ENCODE data around the gene RAET1G. TPM values are rescaled to one million over a fixed set of nuclear protein-coding genes. Genes with fewer than 3 reads are reported as not detected.
"Not testable (repeated sequence)": the region's sequence is repeated elsewhere in the genome, so short reads cannot be mapped to it uniquely, and the experiment has no call there.

The RAET1G gene
- polyA plus RNA-seq, 2 of the 4 experiments (the other 2 are of a cell fraction) = 10.1 to 24.4 TPM

DNA sequence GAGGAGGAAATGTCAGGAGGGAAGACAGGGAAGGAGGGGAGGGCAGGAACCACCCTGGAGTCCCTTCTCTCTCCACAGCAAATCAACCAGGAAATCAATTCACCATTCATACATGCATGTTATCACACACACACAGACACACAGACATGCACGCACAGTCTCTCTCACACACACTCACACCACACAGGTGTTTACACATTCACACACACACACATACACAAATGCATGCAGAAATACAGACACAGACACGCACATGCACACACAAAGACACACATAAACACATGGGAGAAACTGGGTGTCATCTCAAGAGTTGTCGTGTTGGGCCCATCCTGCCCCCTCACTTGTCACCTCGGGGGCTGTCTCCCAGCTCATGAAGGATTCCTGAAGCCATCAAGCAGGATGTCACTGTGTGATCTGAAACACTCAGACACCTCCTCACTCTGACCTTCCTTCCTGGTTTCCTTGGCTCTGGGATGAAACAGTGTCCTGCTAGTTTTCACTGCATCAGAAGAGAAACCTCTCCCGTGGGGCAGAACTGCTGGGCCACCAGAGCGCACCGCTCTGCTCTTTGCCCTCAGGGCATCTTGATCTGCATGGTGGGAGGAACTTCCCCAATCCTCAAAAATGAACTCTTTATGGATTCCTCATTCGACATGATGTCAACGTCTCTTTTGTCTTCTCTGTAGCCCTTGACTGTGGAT, 9.2 kb downstream of the RAET1G start:
- 64% methylated on average over 9 of the region's 9 CpGs for WGBS (ENCODE audit: missing lambda C conversion rate)
- ChIA-PET POLR2A (no interaction called here), CTCF (interaction anchor here (0.8 to 1.2 kb wide), 4 partner anchors 9 to 79 kb away, joined by 3 to 4 read pairs (median 3); no protein-coding TSS in a partner anchor)
- Histone ChIP-seq H3K4me1 (no peaks in the 10 kb centered on the region), H3K4me2 (no peak overlapping the region), H3K4me3 (no peak overlapping the region), H3K27ac (no peak overlapping the region), H3K9me3 (0 out of 3 replicates have a peak, but pooled peaks cover 4% of the 10 kb centered on the region)
- DNase-seq (ENCODE audit: low read depth in 1 of 2, low spot score in 1 of 2) = no peak
- no peak for TF ChIP-seq EHF (CRISPR knock-in tag; IDR thresholded peaks at IDR 0.05)
- TF ChIP-seq, protein P1, sequence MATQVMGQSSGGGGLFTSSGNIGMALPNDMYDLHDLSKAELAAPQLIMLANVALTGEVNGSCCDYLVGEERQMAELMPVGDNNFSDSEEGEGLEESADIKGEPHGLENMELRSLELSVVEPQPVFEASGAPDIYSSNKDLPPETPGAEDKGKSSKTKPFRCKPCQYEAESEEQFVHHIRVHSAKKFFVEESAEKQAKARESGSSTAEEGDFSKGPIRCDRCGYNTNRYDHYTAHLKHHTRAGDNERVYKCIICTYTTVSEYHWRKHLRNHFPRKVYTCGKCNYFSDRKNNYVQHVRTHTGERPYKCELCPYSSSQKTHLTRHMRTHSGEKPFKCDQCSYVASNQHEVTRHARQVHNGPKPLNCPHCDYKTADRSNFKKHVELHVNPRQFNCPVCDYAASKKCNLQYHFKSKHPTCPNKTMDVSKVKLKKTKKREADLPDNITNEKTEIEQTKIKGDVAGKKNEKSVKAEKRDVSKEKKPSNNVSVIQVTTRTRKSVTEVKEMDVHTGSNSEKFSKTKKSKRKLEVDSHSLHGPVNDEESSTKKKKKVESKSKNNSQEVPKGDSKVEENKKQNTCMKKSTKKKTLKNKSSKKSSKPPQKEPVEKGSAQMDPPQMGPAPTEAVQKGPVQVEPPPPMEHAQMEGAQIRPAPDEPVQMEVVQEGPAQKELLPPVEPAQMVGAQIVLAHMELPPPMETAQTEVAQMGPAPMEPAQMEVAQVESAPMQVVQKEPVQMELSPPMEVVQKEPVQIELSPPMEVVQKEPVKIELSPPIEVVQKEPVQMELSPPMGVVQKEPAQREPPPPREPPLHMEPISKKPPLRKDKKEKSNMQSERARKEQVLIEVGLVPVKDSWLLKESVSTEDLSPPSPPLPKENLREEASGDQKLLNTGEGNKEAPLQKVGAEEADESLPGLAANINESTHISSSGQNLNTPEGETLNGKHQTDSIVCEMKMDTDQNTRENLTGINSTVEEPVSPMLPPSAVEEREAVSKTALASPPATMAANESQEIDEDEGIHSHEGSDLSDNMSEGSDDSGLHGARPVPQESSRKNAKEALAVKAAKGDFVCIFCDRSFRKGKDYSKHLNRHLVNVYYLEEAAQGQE (IDR thresholded peaks at IDR 0.05) = no peak
- no peak for TF ChIP-seq RCOR1 (IDR thresholded peaks at IDR 0.05; ENCODE audit: low read depth, low read length)
- no peak for TF ChIP-seq ZFP36 (IDR thresholded peaks at IDR 0.05; ENCODE audit: borderline replicate concordance, partially characterized antibody)
- TF ChIP-seq, protein P2, sequence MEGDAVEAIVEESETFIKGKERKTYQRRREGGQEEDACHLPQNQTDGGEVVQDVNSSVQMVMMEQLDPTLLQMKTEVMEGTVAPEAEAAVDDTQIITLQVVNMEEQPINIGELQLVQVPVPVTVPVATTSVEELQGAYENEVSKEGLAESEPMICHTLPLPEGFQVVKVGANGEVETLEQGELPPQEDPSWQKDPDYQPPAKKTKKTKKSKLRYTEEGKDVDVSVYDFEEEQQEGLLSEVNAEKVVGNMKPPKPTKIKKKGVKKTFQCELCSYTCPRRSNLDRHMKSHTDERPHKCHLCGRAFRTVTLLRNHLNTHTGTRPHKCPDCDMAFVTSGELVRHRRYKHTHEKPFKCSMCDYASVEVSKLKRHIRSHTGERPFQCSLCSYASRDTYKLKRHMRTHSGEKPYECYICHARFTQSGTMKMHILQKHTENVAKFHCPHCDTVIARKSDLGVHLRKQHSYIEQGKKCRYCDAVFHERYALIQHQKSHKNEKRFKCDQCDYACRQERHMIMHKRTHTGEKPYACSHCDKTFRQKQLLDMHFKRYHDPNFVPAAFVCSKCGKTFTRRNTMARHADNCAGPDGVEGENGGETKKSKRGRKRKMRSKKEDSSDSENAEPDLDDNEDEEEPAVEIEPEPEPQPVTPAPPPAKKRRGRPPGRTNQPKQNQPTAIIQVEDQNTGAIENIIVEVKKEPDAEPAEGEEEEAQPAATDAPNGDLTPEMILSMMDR (IDR thresholded peaks at IDR 0.05) = no peak
- no peak for ATAC-seq
- no peak for FAIRE-seq

DNA sequence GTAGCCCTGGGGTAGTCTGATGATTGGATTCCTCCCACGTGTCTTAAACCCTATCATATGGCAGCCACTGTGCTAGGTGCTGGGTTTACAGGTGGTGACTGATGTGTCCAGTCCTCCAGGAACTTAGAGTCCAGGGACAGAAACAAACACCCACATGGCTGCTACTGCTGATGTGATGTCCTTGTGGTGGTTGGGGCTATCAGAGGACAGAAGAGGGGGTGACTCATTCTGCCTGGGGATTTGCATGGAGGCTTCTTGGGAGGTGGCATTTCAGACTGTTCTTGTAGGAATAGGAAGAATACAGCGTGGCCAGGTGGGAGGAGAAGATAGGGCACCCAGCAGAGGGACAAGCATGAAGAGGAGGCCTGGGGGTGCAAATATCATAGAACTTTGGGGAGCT, 9.8 kb downstream of the RAET1G start:
- Histone ChIP-seq H3K4me2 (no peak overlapping the region), H3K27ac (no peak overlapping the region), H3K4me1 (no peaks in the 10 kb centered on the region), H3K4me3 (no peak overlapping the region), H3K9me3 (peaks cover 7% of the 10 kb centered on the region; the same call in 1 of the 3 replicates)
- POLR2A ChIA-PET = no interaction called here
- DNase-seq (ENCODE audit: low read depth in 1 of 2, low spot score in 1 of 2) (no peak), ATAC-seq (no peak), FAIRE-seq (no peak)
- 46% methylated on average over 2 of the region's 2 CpGs for WGBS (ENCODE audit: missing lambda C conversion rate)
- CTCF ChIA-PET = no interaction called here
- TF ChIP-seq JUNB (IDR thresholded peaks at IDR 0.05) (no peak), FOSB (CRISPR knock-in tag; IDR thresholded peaks at IDR 0.05) (no peak), FOXS1 (CRISPR knock-in tag; IDR thresholded peaks at IDR 0.05) (no peak), RFX5 (IDR thresholded peaks at IDR 0.05) (no peak), ZNF302 (CRISPR knock-in tag; IDR thresholded peaks at IDR 0.05) (no peak), RNF2 (IDR thresholded peaks at IDR 0.05; ENCODE audit: borderline replicate concordance, low read depth) (no peak), CBX8 (IDR thresholded peaks at IDR 0.05) (no peak), CBX2 (IDR thresholded peaks at IDR 0.05; ENCODE audit: borderline replicate concordance, low read depth) (no peak), EHMT2 (IDR thresholded peaks at IDR 0.05; ENCODE audit: low read depth) (no peak), CHD2 (IDR thresholded peaks at IDR 0.05; ENCODE audit: low read length, partially characterized antibody) (no peak), RCOR1 (IDR thresholded peaks at IDR 0.05; ENCODE audit: low read depth, low read length) (no peak), HOXB13 (CRISPR knock-in tag; IDR thresholded peaks at IDR 0.05; ENCODE audit: low read depth) (no peak)
- TF ChIP-seq, protein P2 (IDR thresholded peaks at IDR 0.05) = no peak
- TF ChIP-seq, protein P3, sequence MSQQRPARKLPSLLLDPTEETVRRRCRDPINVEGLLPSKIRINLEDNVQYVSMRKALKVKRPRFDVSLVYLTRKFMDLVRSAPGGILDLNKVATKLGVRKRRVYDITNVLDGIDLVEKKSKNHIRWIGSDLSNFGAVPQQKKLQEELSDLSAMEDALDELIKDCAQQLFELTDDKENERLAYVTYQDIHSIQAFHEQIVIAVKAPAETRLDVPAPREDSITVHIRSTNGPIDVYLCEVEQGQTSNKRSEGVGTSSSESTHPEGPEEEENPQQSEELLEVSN (IDR thresholded peaks at IDR 0.05; ENCODE audit: borderline replicate concordance, low read depth) = no peak
- TF ChIP-seq, protein P4, sequence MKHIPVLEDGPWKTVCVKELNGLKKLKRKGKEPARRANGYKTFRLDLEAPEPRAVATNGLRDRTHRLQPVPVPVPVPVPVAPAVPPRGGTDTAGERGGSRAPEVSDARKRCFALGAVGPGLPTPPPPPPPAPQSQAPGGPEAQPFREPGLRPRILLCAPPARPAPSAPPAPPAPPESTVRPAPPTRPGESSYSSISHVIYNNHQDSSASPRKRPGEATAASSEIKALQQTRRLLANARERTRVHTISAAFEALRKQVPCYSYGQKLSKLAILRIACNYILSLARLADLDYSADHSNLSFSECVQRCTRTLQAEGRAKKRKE (CRISPR knock-in tag; IDR thresholded peaks at IDR 0.05; ENCODE audit: low read depth) = no peak
- TF ChIP-seq, protein P5, sequence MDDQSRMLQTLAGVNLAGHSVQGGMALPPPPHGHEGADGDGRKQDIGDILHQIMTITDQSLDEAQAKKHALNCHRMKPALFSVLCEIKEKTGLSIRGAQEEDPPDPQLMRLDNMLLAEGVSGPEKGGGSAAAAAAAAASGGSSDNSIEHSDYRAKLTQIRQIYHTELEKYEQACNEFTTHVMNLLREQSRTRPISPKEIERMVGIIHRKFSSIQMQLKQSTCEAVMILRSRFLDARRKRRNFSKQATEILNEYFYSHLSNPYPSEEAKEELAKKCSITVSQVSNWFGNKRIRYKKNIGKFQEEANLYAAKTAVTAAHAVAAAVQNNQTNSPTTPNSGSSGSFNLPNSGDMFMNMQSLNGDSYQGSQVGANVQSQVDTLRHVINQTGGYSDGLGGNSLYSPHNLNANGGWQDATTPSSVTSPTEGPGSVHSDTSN (IDR thresholded peaks at IDR 0.05) = no peak
- TF ChIP-seq, protein P6, sequence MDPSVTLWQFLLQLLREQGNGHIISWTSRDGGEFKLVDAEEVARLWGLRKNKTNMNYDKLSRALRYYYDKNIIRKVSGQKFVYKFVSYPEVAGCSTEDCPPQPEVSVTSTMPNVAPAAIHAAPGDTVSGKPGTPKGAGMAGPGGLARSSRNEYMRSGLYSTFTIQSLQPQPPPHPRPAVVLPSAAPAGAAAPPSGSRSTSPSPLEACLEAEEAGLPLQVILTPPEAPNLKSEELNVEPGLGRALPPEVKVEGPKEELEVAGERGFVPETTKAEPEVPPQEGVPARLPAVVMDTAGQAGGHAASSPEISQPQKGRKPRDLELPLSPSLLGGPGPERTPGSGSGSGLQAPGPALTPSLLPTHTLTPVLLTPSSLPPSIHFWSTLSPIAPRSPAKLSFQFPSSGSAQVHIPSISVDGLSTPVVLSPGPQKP (IDR thresholded peaks at IDR 0.05; ENCODE audit: low read depth, low read length) = no peak

DNA sequence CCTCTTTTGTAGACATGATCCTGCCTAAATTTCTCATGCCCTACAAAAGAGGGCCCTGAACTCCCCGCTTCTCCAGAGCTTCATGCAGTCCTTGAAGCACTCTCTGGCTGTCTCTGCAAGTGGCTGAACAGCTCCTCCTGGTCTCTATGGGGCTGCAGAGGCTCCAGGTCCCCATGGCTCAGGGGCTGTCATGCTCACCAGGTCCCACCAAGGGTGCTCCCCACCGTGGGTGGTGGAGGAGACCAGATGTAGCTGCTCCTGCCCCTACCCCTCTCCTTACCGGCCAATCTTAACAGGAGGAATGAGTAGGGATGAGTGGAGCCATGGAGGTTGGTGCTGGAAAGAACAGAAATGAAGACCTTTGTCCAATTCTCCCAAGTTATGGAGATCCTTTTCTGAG, 10.2 kb downstream of the RAET1G start:
- H3K4me1 ChIP-seq; H3K27ac ChIP-seq; H3K9me3 ChIP-seq; H3K4me2 ChIP-seq; H3K4me3 ChIP-seq; FAIRE-seq; CTCF ChIA-PET; POLR2A ChIA-PET; DNase-seq (ENCODE audit: low read depth in 1 of 2, low spot score in 1 of 2); ATAC-seq: not testable (repeated sequence)
- WGBS (ENCODE audit: missing lambda C conversion rate) = 29% methylated on average over 3 of the region's 3 CpGs
